ENCODE measurements around the gene TIMP3. TPM values are rescaled to one million over a fixed set of nuclear protein-coding genes. Genes with fewer than 3 reads are reported as not detected.
A peak's percentile ranks its signal among the peaks of the same experiment; 100 is the strongest.

The TIMP3 gene
- total and polyA plus RNA-seq, 8 donors: 30.4 to 248 (median 107) TPM

DNA sequence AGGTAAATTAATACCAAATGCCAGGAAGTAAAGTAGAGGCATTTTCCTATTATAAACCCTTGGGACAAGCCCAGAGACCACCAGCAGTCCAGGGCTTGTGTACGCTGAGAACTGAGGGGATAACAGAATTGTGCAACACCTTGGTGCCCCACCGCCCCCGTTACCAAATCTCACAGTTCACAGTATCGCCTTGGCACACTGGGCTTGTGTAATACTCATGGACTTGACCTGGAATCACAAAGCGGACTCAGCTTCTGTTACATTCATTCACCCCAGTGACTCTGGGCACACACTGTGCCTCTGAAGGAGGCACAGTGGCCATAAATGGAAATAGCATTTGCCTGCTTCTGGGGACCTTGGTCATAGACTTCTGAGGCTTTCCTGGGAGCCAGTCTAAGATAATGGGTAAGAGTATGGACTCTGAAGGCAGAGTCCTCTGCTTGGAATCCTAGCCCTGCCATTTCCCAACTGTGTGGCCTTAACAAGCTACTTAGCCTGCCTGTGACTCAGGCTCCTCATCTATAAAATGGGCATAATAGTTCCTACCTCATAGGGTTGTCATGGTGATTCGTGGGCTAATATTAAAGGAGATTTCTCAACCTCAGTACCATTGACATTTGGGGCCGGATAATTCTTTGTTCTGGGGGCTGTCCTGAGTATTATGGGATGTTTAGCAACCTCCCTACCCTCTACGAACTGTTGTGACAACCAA, 53.7 kb downstream of the TIMP3 start:
- no peaks in the 10 kb centered on the region for H3K27me3 ChIP-seq
- TF ChIP-seq, protein P1, sequence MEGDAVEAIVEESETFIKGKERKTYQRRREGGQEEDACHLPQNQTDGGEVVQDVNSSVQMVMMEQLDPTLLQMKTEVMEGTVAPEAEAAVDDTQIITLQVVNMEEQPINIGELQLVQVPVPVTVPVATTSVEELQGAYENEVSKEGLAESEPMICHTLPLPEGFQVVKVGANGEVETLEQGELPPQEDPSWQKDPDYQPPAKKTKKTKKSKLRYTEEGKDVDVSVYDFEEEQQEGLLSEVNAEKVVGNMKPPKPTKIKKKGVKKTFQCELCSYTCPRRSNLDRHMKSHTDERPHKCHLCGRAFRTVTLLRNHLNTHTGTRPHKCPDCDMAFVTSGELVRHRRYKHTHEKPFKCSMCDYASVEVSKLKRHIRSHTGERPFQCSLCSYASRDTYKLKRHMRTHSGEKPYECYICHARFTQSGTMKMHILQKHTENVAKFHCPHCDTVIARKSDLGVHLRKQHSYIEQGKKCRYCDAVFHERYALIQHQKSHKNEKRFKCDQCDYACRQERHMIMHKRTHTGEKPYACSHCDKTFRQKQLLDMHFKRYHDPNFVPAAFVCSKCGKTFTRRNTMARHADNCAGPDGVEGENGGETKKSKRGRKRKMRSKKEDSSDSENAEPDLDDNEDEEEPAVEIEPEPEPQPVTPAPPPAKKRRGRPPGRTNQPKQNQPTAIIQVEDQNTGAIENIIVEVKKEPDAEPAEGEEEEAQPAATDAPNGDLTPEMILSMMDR (IDR thresholded peaks at IDR 0.05): no peak
- TF ChIP-seq POLR2A (IDR thresholded peaks at IDR 0.05) (no peak), EP300 (IDR thresholded peaks at IDR 0.05) (no peak), POLR2AphosphoS5 (IDR thresholded peaks at IDR 0.05) (no peak)
- peaks cover 38 to 51% (median 44%) of the 10 kb centered on the region in 4 donors for H3K36me3 ChIP-seq
- DNase-seq: no peak
- H3K4me3 ChIP-seq: no peak overlapping the region
- intact Hi-C loops (cut with DNase I; ENCODE audit: low total_unique reads): no loop called here
- H3K9me3 ChIP-seq: no peaks in the 10 kb centered on the region
- peaks cover 19 to 49% (median 34%) of the 10 kb centered on the region in 4 donors for H3K4me1 ChIP-seq
- peak overlapping the region in 2 of 5 donors; percentile 5 to 30 for H3K27ac ChIP-seq
- WGBS, 5 donors: 82 to 88% (median 88%) methylated on average over 8 of the region's 8 CpGs

DNA sequence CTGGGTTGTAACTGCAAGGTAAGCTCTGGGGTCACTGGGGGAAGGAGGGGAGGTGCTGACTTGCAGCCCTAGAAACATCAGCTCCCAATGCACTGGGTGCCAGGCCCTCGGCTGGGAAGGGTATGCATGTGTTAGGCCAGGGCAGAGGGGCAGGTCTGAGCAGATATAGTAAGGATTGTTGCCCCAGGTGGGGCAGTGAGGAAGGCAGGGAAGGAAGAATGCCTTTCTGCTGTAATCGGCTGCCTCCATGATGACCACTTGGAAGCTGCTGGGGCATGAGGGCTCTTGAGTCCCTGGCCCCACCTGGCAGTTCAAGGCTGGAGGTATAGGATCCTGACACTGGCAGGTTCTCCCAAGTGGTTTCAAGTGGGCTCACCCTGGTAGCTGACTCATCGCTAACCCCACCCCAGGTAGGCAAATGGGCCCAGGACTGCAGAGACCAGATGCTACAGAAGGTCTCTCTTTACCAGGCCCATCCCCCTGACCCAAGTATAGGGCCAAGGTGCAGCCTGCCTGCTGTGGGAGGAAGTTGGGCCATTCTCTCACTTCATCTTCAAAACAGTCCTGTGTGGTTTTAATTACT, 56.7 kb downstream of the TIMP3 start:
- Histone ChIP-seq H3K27ac (peak overlapping the region in 1 of 5 donors; percentile 2), H3K4me1 (peaks cover 0 to 19% (median 5%) of the 10 kb centered on the region in 4 donors), H3K36me3 (peaks cover 38 to 66% (median 61%) of the 10 kb centered on the region in 4 donors), H3K9me3 (no peaks in the 10 kb centered on the region), H3K4me3 (no peak overlapping the region), H3K27me3 (no peaks in the 10 kb centered on the region)
- no peak for DNase-seq
- no peak for TF ChIP-seq EP300 (IDR thresholded peaks at IDR 0.05)
- TF ChIP-seq POLR2A (IDR thresholded peaks at IDR 0.05): no peak
- TF ChIP-seq, protein P1 (IDR thresholded peaks at IDR 0.05): no peak
- no peak for TF ChIP-seq POLR2AphosphoS5 (IDR thresholded peaks at IDR 0.05)
- intact Hi-C loops (cut with DNase I; ENCODE audit: low total_unique reads): no loop called here
- 87 to 95% (median 90%) methylated on average over 2 to 3 of the region's 3 CpGs for WGBS, 5 donors

- intact Hi-C loops (cut with DNase I; ENCODE audit: low total_unique reads): no loop called here
- 78 to 89% (median 82%) methylated on average over 9 of the region's 9 CpGs for WGBS, 5 donors
- peaks cover 38 to 66% (median 61%) of the 10 kb centered on the region in 4 donors for H3K36me3 ChIP-seq
- TF ChIP-seq POLR2AphosphoS5 (IDR thresholded peaks at IDR 0.05) (no peak), EP300 (IDR thresholded peaks at IDR 0.05) (no peak), POLR2A (IDR thresholded peaks at IDR 0.05) (no peak)
- TF ChIP-seq, protein P1 (IDR thresholded peaks at IDR 0.05): no peak
- DNase-seq: no peak
- H3K9me3 ChIP-seq: no peaks in the 10 kb centered on the region
- no peak overlapping the region for H3K4me3 ChIP-seq
- no peaks in the 10 kb centered on the region for H3K27me3 ChIP-seq
- no peak overlapping the region for H3K27ac ChIP-seq
- peaks cover 0 to 14% (median 2%) of the 10 kb centered on the region in 4 donors for H3K4me1 ChIP-seq
Observed at GRCh38 chr22:32858957-32859356, 57.5 kb downstream of the TIMP3 start.

GRCh38 chr22:32859743-32860142, 58.2 kb downstream of the TIMP3 start:
- Histone ChIP-seq H3K4me1 (peaks cover 0 to 6% (median 0%) of the 10 kb centered on the region in 4 donors), H3K27me3 (no peaks in the 10 kb centered on the region), H3K4me3 (no peak overlapping the region), H3K36me3 (peaks cover 38 to 66% (median 57%) of the 10 kb centered on the region in 4 donors), H3K9me3 (no peaks in the 10 kb centered on the region), H3K27ac (no peak overlapping the region)
- WGBS, 5 donors: 79 to 95% (median 92%) methylated on average over 1 of the region's 1 CpG
- TF ChIP-seq, protein P1 (IDR thresholded peaks at IDR 0.05): no peak
- no peak for TF ChIP-seq POLR2AphosphoS5 (IDR thresholded peaks at IDR 0.05)
- no peak for TF ChIP-seq POLR2A (IDR thresholded peaks at IDR 0.05)
- intact Hi-C loops (cut with DNase I; ENCODE audit: low total_unique reads): no loop called here
- no peak for DNase-seq

Data from stomach (tissue), 9 donors.